HG02981 (cell line): Measurements from ENCODE around the gene PFN1.
A peak's percentile ranks its signal among the peaks of the same experiment; 100 is the strongest.

Source experiments
- ATAC-seq: cut with Tn5 transposase; IDR thresholded peaks from one replicate; pipeline ENCODE4 v1.9.1; 2021; ENCODE audit warnings: mild to moderate bottlenecking, moderate library complexity; ENCODE audit not compliant: unreplicated experiment

Gene PFN1

GRCh38 chr17:4948166-4948930, at the start of gene PFN1:
TSS of gene PFN1 (minus strand) at chr17:4948530. CDS start at chr17:4948394, 136 bp downstream.
- no peak for ATAC-seq

- ATAC-seq = peak; percentile 82
Measured at GRCh38 chr17:4997302-4998026, 49.1 kb upstream of the PFN1 start, which contains the start of the genes INCA1 and KIF1C. TSS of gene INCA1 (minus strand) at chr17:4997522. CDS start at chr17:4994437, 3,085 bp downstream. TSS of gene KIF1C (plus strand) at chr17:4997950. CDS start at chr17:5000247, 2,297 bp downstream.

- ATAC-seq = no peak
Measured at GRCh38 chr17:4994081-4994595, 45.8 kb upstream of the PFN1 start.

- ATAC-seq = no peak
Measured at GRCh38 chr17:4987767-4988567, 39.6 kb upstream of the PFN1 start.

- peak; percentile 71 for ATAC-seq
Measured at GRCh38 chr17:4986951-4987766, 38.8 kb upstream of the PFN1 start, which contains the start of gene CAMTA2. TSS of gene CAMTA2 (minus strand) at chr17:4987675. CDS start at chr17:4986222, 1,453 bp downstream.

- no peak for ATAC-seq
Measured at GRCh38 chr17:4986403-4986802, 38.1 kb upstream of the PFN1 start.

GRCh38 chr17:4982305-4982704, 34.0 kb upstream of the PFN1 start:
- ATAC-seq = no peak

- no peak for ATAC-seq
Measured at GRCh38 chr17:4980644-4981216, 32.4 kb upstream of the PFN1 start.

- ATAC-seq = no peak
Measured at GRCh38 chr17:4978726-4979125, 30.4 kb upstream of the PFN1 start.

- no peak for ATAC-seq
Measured at GRCh38 chr17:4974115-4974670, 25.9 kb upstream of the PFN1 start.

GRCh38 chr17:4973256-4974114, 25.2 kb upstream of the PFN1 start:
- no peak for ATAC-seq

GRCh38 chr17:4972752-4973151, 24.4 kb upstream of the PFN1 start:
- ATAC-seq = no peak

- no peak for ATAC-seq
Measured at GRCh38 chr17:4972322-4972721, 24.0 kb upstream of the PFN1 start.

GRCh38 chr17:4971826-4972225, 23.5 kb upstream of the PFN1 start:
- no peak for ATAC-seq

GRCh38 chr17:4970273-4970672, 21.9 kb upstream of the PFN1 start:
- ATAC-seq = no peak

GRCh38 chr17:4969551-4970173, 21.3 kb upstream of the PFN1 start:
- ATAC-seq = no peak

- no peak for ATAC-seq
Measured at GRCh38 chr17:4969047-4969550, 20.8 kb upstream of the PFN1 start.
